GM19467 (cell line): ENCODE data around the gene DDO.
"Not testable (repeated sequence)": the region's sequence is repeated elsewhere in the genome, so short reads cannot be mapped to it uniquely, and the experiment has no call there.

Source experiments
- ATAC-seq: cut with Tn5 transposase; IDR thresholded peaks from one replicate; pipeline ENCODE4 v1.9.1; 2021; ENCODE audit warnings: mild to moderate bottlenecking, moderate library complexity; ENCODE audit not compliant: unreplicated experiment

The DDO gene

GRCh38 chr6:110369066-110369465 is 46.3 kb downstream of the DDO start:
- no peak for ATAC-seq

GRCh38 chr6:110368284-110368683 is 47.1 kb downstream of the DDO start:
- ATAC-seq: no peak

GRCh38 chr6:110367825-110368224 is 47.5 kb downstream of the DDO start:
- ATAC-seq: no peak

GRCh38 chr6:110366975-110367374 is 48.4 kb downstream of the DDO start:
- no peak for ATAC-seq

GRCh38 chr6:110366256-110366655 is 49.1 kb downstream of the DDO start:
- ATAC-seq: no peak

GRCh38 chr6:110364364-110365105 is 50.8 kb downstream of the DDO start:
- no peak for ATAC-seq

- ATAC-seq: no peak
Observed at GRCh38 chr6:110363748-110364147, 51.6 kb downstream of the DDO start.

GRCh38 chr6:110360676-110361075 is 54.7 kb downstream of the DDO start:
- ATAC-seq: no peak

GRCh38 chr6:110359556-110359955 is 55.8 kb downstream of the DDO start:
- ATAC-seq: no peak

GRCh38 chr6:110358553-110359160 is 56.7 kb downstream of the DDO start:
- no peak for ATAC-seq

- ATAC-seq: no peak
Observed at GRCh38 chr6:110357664-110358552, 57.5 kb downstream of the DDO start, which contains the start of gene METTL24. TSS of gene METTL24 (minus strand) at chr6:110358349. CDS start at chr6:110358272, 77 bp downstream.

GRCh38 chr6:110357298-110357663 is 58.1 kb downstream of the DDO start:
- ATAC-seq: no peak

- no peak for ATAC-seq
Observed at GRCh38 chr6:110356778-110357177, 58.6 kb downstream of the DDO start.

GRCh38 chr6:110355727-110356126 is 59.6 kb downstream of the DDO start:
- ATAC-seq: no peak

GRCh38 chr6:110355022-110355421 is 60.4 kb downstream of the DDO start:
- no peak for ATAC-seq

- ATAC-seq: no peak
Observed at GRCh38 chr6:110354153-110354552, 61.2 kb downstream of the DDO start.

GRCh38 chr6:110353457-110354001 is 61.8 kb downstream of the DDO start:
- ATAC-seq: no peak

GRCh38 chr6:110352563-110353262 is 62.7 kb downstream of the DDO start:
- no peak for ATAC-seq

GRCh38 chr6:110351986-110352385 is 63.4 kb downstream of the DDO start:
- no peak for ATAC-seq

GRCh38 chr6:110351546-110351945 is 63.8 kb downstream of the DDO start:
- no peak for ATAC-seq

GRCh38 chr6:110350593-110350992 is 64.8 kb downstream of the DDO start:
- ATAC-seq: not testable (repeated sequence)
